LNCaP clone FGC (cell line): ENCODE measurements around the gene YIPF5.

Experiments used
- DNase-seq: peaks from one replicate; pipeline ENCODE4 v3.0.0-alpha.2; 2011; ENCODE audit warnings: low read depth
- H3K4me3 ChIP-seq: 2 replicates; pipeline ENCODE4 v1.5.1; 2011; ENCODE audit warnings: mild to moderate bottlenecking, low read depth, low read length, control low read depth
- TF ChIP-seq, protein P1 (sequence below): IDR thresholded peaks from 2 replicates; pipeline ENCODE4 v1.5.1; 2012; ENCODE audit warnings: mild to moderate bottlenecking; ENCODE audit not compliant: control insufficient read depth, insufficient read depth; ENCODE audit errors: extremely low read depth

Gene YIPF5

DNA sequence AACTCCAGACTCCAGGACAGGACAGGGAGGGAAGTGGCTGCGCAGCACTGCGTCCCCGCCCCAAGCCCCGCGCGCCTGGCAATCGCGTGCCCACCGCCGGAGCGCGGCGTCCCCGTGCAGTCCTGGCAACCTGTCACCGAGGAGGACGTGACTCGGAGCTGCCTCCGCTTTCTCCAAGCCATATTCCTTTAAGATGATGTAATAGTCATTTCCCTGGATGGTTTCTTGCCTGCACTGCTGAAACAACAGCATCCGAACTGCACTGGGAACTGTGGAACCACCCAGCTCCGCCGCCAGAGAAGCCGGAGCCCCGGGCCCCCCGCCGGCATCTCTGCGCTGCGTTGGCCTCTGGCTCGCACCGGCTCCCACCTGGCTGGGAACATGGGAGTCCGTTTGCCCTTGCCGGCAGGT, 34.7 kb upstream of the YIPF5 start:
- TF ChIP-seq, protein P1, sequence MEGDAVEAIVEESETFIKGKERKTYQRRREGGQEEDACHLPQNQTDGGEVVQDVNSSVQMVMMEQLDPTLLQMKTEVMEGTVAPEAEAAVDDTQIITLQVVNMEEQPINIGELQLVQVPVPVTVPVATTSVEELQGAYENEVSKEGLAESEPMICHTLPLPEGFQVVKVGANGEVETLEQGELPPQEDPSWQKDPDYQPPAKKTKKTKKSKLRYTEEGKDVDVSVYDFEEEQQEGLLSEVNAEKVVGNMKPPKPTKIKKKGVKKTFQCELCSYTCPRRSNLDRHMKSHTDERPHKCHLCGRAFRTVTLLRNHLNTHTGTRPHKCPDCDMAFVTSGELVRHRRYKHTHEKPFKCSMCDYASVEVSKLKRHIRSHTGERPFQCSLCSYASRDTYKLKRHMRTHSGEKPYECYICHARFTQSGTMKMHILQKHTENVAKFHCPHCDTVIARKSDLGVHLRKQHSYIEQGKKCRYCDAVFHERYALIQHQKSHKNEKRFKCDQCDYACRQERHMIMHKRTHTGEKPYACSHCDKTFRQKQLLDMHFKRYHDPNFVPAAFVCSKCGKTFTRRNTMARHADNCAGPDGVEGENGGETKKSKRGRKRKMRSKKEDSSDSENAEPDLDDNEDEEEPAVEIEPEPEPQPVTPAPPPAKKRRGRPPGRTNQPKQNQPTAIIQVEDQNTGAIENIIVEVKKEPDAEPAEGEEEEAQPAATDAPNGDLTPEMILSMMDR = no peak
- no peak for DNase-seq
- no peak overlapping the region for H3K4me3 ChIP-seq

DNA sequence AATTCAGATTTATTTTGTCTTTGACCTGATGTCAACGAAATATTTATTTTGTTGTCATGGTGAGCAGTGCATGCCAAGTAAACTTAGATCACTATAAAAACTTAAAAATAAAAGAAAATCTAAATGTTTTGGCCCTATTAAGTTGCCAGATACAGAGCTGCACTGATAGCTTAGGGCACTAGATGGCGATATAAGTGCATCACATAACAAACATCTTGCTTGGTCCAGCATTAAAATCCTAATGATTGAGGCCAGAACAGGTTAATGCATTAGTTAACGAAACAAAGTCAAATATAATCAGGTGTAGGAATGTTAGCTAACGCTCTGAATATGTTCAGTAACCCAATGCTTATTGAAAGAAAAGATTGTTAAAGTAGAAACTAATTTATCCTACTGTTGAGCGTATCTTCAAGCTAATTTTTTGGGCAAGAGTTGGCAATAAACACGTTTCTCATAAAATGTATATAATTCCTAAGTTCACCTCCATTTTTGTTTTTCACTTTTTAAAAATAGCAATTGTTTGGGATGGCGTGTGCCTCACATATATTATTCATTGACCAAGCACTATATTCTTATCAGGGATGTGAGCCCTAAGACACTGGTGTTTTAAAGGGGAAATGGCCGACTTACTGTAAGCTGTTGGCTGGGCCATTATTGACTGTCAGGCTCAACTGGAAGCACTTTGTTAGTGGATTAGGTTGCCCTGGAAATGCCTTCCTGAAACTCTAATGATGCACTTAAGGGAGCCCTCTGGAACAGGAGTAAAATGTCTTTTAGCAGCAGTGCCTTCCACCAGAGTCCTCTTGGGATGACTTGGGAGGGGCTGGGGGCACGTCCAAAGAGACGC, 33.5 kb upstream of the YIPF5 start:
- peak; percentile 34 for DNase-seq
- TF ChIP-seq, protein P1 = peak; percentile 88
- H3K4me3 ChIP-seq = no peak overlapping the region

DNA sequence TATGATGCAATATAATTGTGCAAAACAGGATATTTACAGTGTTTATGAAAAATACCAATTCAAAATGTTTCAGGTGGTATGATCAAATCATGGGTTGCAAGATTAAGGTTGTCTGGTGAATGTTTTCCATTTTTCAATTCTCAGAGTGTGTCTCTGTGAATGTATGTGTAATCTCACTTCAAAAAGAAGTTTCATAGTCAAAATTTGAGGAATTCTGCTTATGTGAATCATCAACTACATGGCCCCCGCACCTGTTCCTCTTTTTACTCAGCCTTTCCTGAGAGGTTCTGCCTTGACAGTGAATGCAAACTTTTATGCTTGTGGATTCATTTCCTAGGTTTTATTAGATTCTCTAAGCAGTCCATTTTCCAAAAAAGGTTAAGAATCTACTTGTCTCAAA, 32.3 kb upstream of the YIPF5 start:
- TF ChIP-seq, protein P1 = no peak
- DNase-seq = no peak
- H3K4me3 ChIP-seq = no peak overlapping the region

DNA sequence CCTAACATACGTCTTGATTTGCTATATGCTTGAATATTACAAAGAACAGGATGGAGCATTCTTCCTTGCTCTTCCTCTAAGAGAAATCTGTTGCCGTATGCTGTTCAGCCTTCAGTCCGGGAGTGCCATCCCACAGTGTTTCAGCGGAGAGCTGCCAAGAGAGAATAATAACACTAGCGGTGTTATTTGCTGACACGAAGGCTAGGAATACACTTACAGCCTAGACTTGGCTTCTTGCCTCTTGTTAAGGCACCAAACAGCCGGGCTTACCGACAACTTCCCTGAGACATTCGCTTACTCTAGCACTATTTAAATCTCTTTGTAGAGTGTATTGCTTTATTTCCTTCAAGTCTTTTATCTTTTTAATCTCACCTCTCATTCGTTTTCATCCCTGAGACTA, 31.6 kb upstream of the YIPF5 start:
- TF ChIP-seq, protein P1 = no peak
- no peak overlapping the region for H3K4me3 ChIP-seq
- peak; percentile 46 for DNase-seq

DNA sequence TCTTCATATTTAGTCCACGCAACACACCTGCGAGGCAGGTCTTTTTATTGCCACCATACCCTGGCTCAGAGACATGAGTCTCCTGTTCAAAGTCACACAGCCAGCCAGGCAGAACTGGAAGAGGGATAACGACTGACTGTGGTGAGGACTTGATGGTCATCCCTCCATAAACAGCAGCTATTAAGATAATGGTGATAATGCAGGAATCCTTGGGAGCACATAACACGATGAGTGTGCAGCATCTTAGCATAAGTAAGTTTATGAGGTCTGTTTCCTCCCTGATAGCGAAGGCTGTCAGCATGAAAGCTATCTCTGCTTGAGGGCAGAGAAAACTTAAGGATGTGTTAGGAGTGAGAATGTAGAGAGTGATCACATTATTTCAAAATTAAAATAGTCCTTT, 31.1 kb upstream of the YIPF5 start:
- no peak overlapping the region for H3K4me3 ChIP-seq
- TF ChIP-seq, protein P1 = no peak
- no peak for DNase-seq

DNA sequence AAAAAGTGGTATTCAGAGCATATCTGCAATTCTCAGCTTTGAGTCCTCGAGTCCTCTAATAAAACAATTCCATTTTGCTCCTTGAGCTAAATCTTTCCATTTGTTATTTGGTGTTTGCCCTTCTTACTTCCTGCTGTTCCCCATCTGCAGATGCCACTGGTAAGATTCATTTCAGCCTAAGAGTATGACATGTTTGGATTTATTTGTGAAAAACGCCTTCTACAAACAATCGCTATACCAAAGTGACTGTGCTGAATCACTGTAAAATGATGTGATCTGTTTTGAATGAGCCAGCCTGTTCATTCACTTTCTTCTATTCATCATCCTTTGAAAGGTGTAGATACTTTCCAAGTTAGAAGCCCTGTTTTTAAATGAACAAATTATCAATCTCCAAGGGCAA, 27.9 kb upstream of the YIPF5 start:
- TF ChIP-seq, protein P1 = no peak
- no peak overlapping the region for H3K4me3 ChIP-seq
- DNase-seq = no peak

DNA sequence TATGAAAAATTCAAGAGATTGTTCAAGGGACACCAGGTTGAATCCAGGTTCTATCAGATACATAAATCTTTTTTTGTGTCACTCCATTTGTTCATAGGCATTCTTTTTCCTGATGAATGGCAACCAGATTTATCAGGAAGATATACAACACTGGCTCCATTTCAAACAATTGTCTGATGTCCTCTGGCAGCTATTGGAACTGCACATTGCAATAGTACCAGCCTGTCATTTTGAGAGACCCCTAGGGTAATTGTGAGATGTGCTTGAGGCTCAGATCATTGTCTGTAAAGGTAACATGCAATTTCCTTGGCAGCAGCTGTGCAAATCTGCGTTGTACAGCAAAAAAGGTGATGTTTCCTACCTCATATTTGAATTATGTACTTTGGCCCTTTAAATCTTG, 26.2 kb upstream of the YIPF5 start:
- TF ChIP-seq, protein P1 = no peak
- no peak for DNase-seq

More for the DNA sequence above, 26.2 kb upstream of the YIPF5 start:
- H3K4me3 ChIP-seq = no peak overlapping the region
